ENCODE results near the gene KIAA1958. TPM values are rescaled to one million over a fixed set of nuclear protein-coding genes. Genes with fewer than 3 reads are reported as not detected.

Gene KIAA1958
- total RNA-seq, 1 donor from 2014 or later: 55.3 TPM

DNA sequence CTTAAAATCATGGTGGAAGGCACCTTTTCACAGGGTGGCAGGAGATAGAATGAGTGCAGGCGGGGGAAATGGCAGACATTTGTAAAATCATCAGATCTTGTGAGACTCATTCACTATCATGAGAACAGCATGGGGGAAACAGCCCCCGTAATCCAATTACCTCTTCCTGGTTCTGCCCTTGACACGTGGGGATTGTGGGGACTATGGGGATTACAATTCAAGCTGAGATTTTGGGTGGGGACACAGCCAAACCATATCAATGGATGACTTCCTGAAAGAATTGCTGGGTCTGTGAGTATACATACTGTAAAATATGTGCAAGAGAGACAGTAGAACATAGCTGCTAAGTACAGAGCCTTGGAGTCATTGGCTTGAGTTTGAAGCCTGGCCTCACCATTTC lies 47.0 kb downstream of the KIAA1958 start:
- H3K27ac Mint-ChIP-seq: no peak overlapping the region
- H3K27me3 Mint-ChIP-seq: no peaks in the 10 kb centered on the region
- no peaks in the 10 kb centered on the region for H3K9me3 Mint-ChIP-seq (ENCODE audit: low read depth)
- H3K36me3 Mint-ChIP-seq (ENCODE audit: insufficient read depth): peaks cover 11% of the 10 kb centered on the region
- H3K4me1 Mint-ChIP-seq (ENCODE audit: low read depth): peaks cover 6% of the 10 kb centered on the region
- H3K4me3 Mint-ChIP-seq (ENCODE audit: low read depth): no peak overlapping the region
- TF ChIP-seq, protein P1, sequence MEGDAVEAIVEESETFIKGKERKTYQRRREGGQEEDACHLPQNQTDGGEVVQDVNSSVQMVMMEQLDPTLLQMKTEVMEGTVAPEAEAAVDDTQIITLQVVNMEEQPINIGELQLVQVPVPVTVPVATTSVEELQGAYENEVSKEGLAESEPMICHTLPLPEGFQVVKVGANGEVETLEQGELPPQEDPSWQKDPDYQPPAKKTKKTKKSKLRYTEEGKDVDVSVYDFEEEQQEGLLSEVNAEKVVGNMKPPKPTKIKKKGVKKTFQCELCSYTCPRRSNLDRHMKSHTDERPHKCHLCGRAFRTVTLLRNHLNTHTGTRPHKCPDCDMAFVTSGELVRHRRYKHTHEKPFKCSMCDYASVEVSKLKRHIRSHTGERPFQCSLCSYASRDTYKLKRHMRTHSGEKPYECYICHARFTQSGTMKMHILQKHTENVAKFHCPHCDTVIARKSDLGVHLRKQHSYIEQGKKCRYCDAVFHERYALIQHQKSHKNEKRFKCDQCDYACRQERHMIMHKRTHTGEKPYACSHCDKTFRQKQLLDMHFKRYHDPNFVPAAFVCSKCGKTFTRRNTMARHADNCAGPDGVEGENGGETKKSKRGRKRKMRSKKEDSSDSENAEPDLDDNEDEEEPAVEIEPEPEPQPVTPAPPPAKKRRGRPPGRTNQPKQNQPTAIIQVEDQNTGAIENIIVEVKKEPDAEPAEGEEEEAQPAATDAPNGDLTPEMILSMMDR (IDR thresholded peaks at IDR 0.05; ENCODE audit: unreplicated experiment): no peak
- DNase-seq (ENCODE audit: low spot score, unreplicated experiment): no peak

DNA sequence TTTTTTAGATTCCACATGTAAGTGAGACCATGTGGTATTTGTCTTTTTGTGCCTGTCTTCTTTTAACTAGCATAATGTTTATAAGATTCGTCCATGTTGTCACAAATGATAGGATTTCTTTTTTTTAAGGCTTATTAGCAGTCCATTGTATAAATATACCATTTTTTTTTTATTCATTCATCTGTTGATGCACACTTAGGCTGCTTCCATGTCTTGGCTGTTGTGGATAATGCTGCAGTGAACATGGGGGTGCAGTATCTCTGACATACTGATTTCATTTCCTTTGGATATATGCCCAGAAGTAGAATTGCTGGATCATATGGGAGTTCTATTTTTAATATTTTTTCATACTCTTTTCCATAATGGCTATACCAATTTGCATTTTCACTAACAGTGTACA lies 48.7 kb downstream of the KIAA1958 start:
- Mint-ChIP-seq H3K27ac (no peak overlapping the region), H3K27me3 (no peaks in the 10 kb centered on the region), H3K9me3 (ENCODE audit: low read depth) (no peaks in the 10 kb centered on the region), H3K36me3 (ENCODE audit: insufficient read depth) (peaks cover 10% of the 10 kb centered on the region), H3K4me3 (ENCODE audit: low read depth) (no peak overlapping the region), H3K4me1 (ENCODE audit: low read depth) (peaks cover 5% of the 10 kb centered on the region)
- TF ChIP-seq, protein P1 (IDR thresholded peaks at IDR 0.05; ENCODE audit: unreplicated experiment): no peak
- no peak for DNase-seq (ENCODE audit: low spot score, unreplicated experiment)

DNA sequence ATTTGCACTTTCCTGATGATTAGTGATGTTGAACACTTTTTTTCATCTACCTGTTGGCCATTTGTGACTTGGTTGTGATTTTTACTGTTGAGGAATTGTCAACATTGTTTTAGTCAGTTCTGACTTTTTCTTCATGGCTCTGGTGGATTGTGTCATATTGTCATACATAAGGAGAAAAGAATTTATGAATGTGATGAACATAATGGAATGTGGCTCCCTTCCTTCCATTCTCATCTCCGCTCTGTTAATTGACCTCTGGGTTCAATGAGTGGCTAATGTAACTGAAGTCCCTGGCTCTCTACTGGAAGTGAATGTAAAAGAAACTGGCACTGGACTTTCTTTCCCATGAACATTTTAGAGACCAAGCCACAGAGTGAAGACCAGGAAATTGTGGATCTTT lies 49.2 kb downstream of the KIAA1958 start:
- no peak overlapping the region for H3K27ac Mint-ChIP-seq
- TF ChIP-seq, protein P1 (IDR thresholded peaks at IDR 0.05; ENCODE audit: unreplicated experiment): no peak
- no peaks in the 10 kb centered on the region for H3K27me3 Mint-ChIP-seq
- H3K36me3 Mint-ChIP-seq (ENCODE audit: insufficient read depth): peaks cover 10% of the 10 kb centered on the region
- H3K4me3 Mint-ChIP-seq (ENCODE audit: low read depth): no peak overlapping the region
- H3K9me3 Mint-ChIP-seq (ENCODE audit: low read depth): no peaks in the 10 kb centered on the region
- DNase-seq (ENCODE audit: low spot score, unreplicated experiment): no peak
- peaks cover 5% of the 10 kb centered on the region for H3K4me1 Mint-ChIP-seq (ENCODE audit: low read depth)

DNA sequence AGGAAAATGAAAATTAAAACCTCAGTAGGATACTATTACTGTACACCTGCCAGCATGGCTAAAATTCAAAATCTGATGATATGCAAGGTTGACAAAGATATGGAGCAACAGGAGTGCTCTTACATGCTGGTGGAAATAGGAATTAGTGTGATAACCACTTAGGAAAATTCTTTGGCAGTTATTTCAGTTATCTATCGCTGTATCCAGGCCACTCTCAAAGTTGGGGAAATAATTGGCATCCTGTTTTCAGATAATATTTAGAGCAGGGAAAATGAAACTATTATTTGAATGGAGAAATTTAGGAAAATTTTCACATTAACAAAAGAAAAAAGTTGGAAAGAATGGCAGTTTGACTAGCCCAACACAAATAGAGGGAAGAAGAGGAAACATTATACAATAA lies 50.9 kb downstream of the KIAA1958 start:
- H3K4me3 Mint-ChIP-seq (ENCODE audit: low read depth): no peak overlapping the region
- TF ChIP-seq, protein P1 (IDR thresholded peaks at IDR 0.05; ENCODE audit: unreplicated experiment): no peak
- peaks cover 9% of the 10 kb centered on the region for H3K36me3 Mint-ChIP-seq (ENCODE audit: insufficient read depth)
- no peaks in the 10 kb centered on the region for H3K27me3 Mint-ChIP-seq
- peaks cover 1% of the 10 kb centered on the region for H3K4me1 Mint-ChIP-seq (ENCODE audit: low read depth)
- no peak for DNase-seq (ENCODE audit: low spot score, unreplicated experiment)
- H3K27ac Mint-ChIP-seq: no peak overlapping the region
- H3K9me3 Mint-ChIP-seq (ENCODE audit: low read depth): no peaks in the 10 kb centered on the region

DNA sequence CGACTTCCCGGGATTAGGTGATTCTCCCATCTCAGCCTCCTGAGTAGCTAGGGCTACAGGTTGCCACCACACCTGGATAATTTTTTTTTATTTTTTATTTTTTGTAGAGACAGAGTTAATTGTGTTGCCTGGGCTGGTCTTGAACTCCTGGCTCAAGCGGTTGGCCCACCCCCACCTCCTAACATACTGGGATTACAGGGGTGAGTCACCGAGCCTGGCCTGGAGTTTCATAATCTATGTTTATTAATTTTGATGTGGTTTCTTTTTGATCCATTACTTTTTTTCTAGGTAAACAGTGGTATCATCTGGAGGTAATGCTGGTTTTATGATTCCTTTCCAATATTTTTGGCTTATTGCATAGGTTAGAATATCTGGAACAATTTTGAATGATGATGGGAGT lies 54.2 kb downstream of the KIAA1958 start:
- no peak overlapping the region for H3K4me3 Mint-ChIP-seq (ENCODE audit: low read depth)
- H3K27me3 Mint-ChIP-seq: no peaks in the 10 kb centered on the region
- TF ChIP-seq, protein P1 (IDR thresholded peaks at IDR 0.05; ENCODE audit: unreplicated experiment): no peak
- peaks cover 8% of the 10 kb centered on the region for H3K4me1 Mint-ChIP-seq (ENCODE audit: low read depth)
- H3K36me3 Mint-ChIP-seq (ENCODE audit: insufficient read depth): peaks cover 8% of the 10 kb centered on the region
- no peaks in the 10 kb centered on the region for H3K9me3 Mint-ChIP-seq (ENCODE audit: low read depth)
- no peak for DNase-seq (ENCODE audit: low spot score, unreplicated experiment)
- H3K27ac Mint-ChIP-seq: no peak overlapping the region

Measured in progenitor cell of endocrine pancreas (in vitro differentiated cells).